Measurements from ENCODE around the gene ALPP. TPM values are rescaled to one million over a fixed set of nuclear protein-coding genes. Genes with fewer than 3 reads are reported as not detected.
"Not testable (repeated sequence)": the region's sequence is repeated elsewhere in the genome, so short reads cannot be mapped to it uniquely, and the experiment has no call there.

Gene ALPP
- total RNA-seq, 1 donor from 2014 or later: not detected

GRCh38 chr2:232381204-232382031 lies 2.9 kb downstream of the ALPP start:
- not testable (repeated sequence) for DNase-seq (ENCODE audit: low spot score)

DNA sequence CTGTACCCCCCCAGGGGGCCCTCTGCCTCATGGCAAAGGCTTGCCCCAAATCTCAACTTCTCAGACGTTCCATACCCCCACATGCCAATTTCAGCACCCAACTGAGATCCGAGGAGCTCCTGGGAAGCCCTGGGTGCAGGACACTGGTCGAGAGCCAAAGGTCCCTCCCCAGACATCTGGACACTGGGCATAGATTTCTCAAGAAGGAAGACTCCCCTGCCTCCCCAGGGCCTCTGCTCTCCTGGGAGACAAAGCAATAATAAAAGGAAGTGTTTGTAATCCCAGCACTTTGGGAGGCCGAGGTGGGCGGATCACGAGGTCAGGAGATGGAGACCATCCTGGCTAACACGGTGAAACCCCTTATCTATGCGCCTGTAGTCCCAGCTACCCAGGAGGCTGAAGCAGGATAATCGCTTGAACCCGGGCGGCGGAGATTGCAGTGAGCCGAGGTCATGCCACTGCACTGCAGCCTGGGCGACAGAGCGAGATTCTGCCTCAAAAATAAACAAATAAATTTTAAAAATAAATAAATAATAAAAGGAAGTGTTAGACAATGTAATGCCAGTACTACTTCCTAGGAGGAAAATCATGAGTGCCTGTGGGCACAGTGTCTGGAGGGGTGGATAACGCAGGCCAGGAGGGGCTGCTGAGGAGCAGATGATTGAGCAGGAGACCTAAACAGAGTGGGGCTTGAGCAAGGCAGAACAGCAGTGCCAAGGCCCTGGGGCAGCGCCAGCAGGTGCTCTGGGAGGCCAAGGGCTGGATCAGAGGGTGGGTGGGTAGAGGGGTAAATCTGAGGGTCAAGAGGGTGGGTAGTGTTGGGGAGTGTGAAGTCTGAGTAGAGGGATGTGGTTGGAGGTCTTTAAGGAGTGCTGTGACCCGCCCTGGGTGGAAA lies 4.0 kb downstream of the ALPP start:
- no peak for DNase-seq (ENCODE audit: low spot score)

DNA sequence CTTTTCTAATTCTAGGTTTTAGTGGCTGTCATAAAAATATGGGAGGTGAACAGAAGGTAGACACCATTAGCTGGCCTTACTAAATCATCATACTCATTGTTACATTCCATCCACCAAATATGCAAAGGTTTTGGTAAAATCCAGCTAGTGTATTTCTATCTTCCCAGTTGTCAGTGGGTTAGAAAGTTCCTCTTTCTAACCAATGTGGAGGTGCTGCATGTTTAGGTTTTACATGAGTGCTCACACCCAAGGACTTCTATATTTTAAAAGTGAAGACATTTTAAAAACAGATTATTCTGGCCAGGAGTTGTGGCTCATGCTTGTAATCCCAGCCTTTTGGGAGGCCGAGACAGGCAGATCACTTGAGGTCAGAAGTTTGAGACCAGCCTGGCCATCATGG lies 5.9 kb downstream of the ALPP start:
- no peak for DNase-seq (ENCODE audit: low spot score)

GRCh38 chr2:232385058-232385457 lies 6.5 kb downstream of the ALPP start:
- not testable (repeated sequence) for DNase-seq (ENCODE audit: low spot score)

GRCh38 chr2:232385660-232386489 lies 7.3 kb downstream of the ALPP start:
- DNase-seq (ENCODE audit: low spot score): no peak

DNA sequence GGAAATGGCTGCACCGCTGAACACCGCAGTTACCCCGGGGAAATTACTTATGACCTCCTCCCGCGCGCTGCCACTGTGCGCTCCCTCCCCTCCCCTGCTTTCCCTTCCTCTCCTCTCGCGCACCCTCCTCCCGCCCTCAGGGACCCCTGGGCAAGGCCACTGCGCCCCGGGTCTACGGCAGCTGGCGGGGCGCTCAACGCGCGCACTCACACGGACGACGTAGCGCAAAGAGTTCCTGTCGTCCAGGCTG lies 7.9 kb downstream of the ALPP start:
- DNase-seq (ENCODE audit: low spot score): no peak

- DNase-seq (ENCODE audit: low spot score): no peak
Measured at GRCh38 chr2:232386740-232387450, 8.3 kb downstream of the ALPP start.

DNA sequence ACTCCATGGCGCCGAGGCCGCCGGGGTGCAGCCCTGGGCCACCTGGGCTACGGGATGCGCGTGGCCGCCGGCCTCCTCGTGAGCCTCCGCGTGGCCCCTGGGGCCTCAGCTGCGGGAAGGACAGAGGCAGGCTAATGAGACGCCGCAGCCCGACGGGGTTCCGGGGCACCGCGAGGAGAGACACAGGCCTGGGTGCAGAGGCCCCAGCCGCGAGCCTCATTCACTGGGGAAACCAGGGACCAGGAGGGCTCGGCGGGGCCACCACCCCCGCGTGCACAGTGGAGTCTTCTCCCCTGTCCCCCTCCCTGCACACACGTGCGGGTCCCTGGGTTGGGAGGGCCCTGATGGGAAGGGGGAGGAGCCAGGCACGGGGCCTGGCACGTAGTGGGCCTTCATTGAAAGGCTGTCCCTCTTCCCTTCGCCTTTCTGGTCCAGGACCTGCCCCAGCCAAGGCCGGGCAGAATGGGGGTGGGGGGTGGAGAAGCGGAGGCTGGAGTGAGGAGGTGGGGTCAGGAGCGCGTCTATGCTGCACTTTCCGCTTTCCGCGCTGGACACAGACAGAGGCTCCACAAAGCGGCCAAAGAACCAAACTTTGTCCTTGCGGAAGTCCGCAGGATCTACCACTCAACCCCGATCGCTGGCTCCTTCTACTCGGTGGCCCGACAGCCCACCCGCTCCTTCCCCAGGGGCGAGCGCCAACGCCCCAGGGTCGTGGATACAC lies 9.1 kb downstream of the ALPP start:
- DNase-seq (ENCODE audit: low spot score): no peak

GRCh38 chr2:232388324-232388891 lies 9.9 kb downstream of the ALPP start:
- no peak for DNase-seq (ENCODE audit: low spot score)

- DNase-seq (ENCODE audit: low spot score): no peak
Measured at GRCh38 chr2:232389327-232389726, 10.8 kb downstream of the ALPP start.

- no peak for DNase-seq (ENCODE audit: low spot score)
Measured at GRCh38 chr2:232390661-232391060, 12.1 kb downstream of the ALPP start.

DNA sequence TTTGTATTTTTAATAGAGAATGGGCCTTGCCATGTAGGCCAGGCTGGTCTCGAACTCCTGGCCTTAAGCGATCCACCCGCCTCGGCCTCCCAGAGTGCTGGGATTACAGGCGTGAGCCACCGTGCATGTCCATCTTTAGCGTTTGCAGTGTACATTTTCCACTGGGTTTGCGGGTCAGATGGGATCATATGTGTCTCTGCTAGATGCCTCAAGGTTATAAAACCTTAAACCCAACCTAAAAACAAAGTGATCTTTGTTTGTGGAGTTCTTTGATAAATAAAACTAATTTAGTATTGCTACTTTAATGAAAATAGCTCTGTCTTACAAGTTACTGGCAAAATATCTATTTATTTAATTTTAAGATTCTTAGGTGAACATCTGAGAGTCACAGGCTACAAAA lies 15.0 kb downstream of the ALPP start:
- DNase-seq (ENCODE audit: low spot score): no peak

DNA sequence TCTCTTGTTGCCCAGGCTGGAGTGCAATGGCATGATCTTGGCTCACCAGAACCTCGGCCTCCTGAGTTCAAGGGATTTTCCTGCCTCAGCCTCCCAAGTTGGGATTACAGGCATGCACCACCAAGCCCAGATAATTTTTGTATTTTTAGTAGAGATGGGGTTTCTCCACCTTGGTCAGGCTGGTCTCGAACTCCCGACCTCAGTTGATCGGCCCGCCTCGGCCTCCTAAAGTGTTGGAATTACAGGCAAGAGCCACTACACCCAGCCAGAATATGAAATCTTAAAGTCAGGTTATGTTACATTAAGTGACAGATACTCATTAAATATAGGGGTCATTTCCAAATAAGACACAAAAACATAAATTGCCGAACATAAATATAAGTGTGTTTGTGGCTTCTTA lies 15.9 kb downstream of the ALPP start:
- DNase-seq (ENCODE audit: low spot score): not testable (repeated sequence)

GRCh38 chr2:232395586-232395985 lies 17.0 kb downstream of the ALPP start:
- DNase-seq (ENCODE audit: low spot score): no peak

- DNase-seq (ENCODE audit: low spot score): no peak
Measured at GRCh38 chr2:232396683-232397082, 18.1 kb downstream of the ALPP start.

- DNase-seq (ENCODE audit: low spot score): no peak
Measured at GRCh38 chr2:232398293-232399034, 19.9 kb downstream of the ALPP start.

DNA sequence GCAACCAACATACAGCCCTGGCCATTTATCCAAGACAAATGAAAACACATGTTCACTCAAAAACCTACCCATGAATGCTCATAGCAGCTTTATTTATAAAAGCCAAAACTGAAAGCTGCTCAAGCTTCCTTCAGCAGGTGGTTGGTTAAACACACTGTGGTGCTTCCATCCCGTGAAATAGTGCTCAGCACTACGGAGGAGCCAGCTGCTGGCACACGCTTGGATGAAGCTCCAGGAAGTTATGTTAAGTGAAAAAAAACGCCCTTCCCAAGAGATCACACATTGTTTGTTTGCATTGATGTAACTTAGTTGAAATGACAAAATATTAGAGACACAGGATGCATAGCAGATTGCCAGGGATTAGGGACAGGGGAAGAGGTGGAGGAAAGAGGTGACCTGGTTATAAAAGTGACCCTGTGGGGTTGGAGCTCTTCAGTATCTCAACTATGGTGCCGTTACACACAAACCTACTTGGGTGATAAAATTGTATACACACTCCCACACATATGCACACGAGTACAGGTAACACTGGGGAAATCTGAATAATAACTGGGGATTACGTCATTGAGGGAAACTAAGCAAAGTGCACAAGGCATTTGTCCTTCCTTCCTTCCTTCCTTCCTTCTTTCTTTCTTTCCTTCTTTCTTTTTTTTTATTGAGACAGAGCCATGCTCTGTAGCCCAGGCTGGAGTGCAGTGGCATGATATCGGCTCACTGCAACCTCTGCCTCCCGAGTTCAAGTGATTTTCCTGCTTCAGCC lies 21.9 kb downstream of the ALPP start:
- DNase-seq (ENCODE audit: low spot score): no peak

- no peak for DNase-seq (ENCODE audit: low spot score)
Measured at GRCh38 chr2:232402518-232402917, 24.0 kb downstream of the ALPP start.

DNA sequence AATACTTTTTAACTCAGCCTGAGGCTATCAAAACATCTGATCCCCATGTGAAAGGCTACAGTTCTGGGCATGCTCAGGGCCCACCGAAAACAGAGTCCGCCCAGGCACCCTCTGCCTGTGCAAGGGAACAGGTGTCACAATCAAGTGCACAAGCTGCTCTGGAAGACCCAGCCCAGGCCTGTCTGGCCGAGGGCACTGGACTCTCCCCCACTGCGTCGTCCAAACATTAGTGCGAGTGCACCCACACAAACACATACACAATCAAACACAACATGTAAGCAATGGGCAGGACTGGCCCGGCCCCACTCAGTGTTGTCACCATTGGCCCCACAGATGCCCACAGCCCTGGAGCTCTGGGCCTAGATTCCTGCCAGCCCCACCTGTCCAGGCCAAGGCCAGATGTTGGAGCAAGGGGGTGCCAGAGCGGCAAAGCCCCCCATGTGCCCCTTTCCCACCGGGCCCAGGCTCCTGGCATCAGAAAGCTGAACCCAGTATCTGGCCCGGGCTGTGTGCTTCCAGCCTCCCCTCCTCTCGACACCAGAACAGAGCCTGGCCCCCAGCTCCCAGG lies 27.5 kb downstream of the ALPP start:
- DNase-seq (ENCODE audit: low spot score): no peak

All from ureter (tissue), 1 donor.